SK-N-SH (cell line): ENCODE measurements around the gene KCNK15. TPM values are rescaled to one million over a fixed set of nuclear protein-coding genes. Genes with fewer than 3 reads are reported as not detected.

Experiments
- CTCF ChIA-PET: fragments of 300-600, 350-600 bp; formaldehyde crosslinking; extraction: SDS; loops from one replicate; lab custom pipeline; 2021; lab: Yijun Ruan, JAX
- POLR2A ChIA-PET: fragments of 350-600 bp; sonication (Branson Sonifier 250); formaldehyde crosslinking; extraction: SDS; loops from one replicate; lab custom pipeline; 2020; ENCODE audit warnings: antibody characterized with exemption, inconsistent platforms; lab: Yijun Ruan, JAX
- DNase-seq: peaks from one replicate; pipeline ENCODE4 v3.0.0; 2012
- H2AFZ ChIP-seq: fragments of 200-600 bp; sonication (generic); 2 replicates; pipeline ENCODE4 v1.8.1; 2016; ENCODE audit warnings: antibody characterized with exemption, mild to moderate bottlenecking, low read depth
- H3F3A ChIP-seq: fragments of 200-600 bp; sonication (generic); replicated peaks from 2 replicates; pipeline ENCODE3; 2016; ENCODE audit warnings: antibody characterized with exemption, mild to moderate bottlenecking; ENCODE audit not compliant: insufficient read depth
- H3K27ac ChIP-seq, 2 experiments: fragments of 200-500 bp in 1 of 2; fragments of 200-600 bp in 1 of 2; sonication (Bioruptor generic) in 1 of 2; sonication (generic), shearing (Covaris generic) in 1 of 2; 2 replicates each; pipeline versions ENCODE4 v1.5.1 to v1.6.1; 2014 to 2016; ENCODE audit warnings: low read depth in 2 of 2, inconsistent platforms in 1 of 2, low read length in 1 of 2, mild to moderate bottlenecking in 1 of 2, mixed read lengths in 1 of 2
- H3K27me3 ChIP-seq: fragments of 200-600 bp; sonication (generic), shearing (Covaris generic); 2 replicates; pipeline ENCODE4 v1.6.1; 2016; ENCODE audit warnings: mixed run types; ENCODE audit not compliant: insufficient read depth
- H3K36me3 ChIP-seq, 2 experiments: fragments of 200-500 bp in 1 of 2; fragments of 200-600 bp in 1 of 2; sonication (Bioruptor generic) in 1 of 2; sonication (generic) in 1 of 2; replicated peaks in 1 of 2; 2 replicates each; pipeline versions ENCODE3 to v1.5.1; 2014 to 2016; ENCODE audit warnings: low read length in 1 of 2, mild to moderate bottlenecking in 1 of 2; ENCODE audit not compliant: insufficient read depth in 2 of 2, control insufficient read depth in 1 of 2
- H3K4me1 ChIP-seq, 2 experiments: fragments of 200-500 bp in 1 of 2; fragments of 200-600 bp in 1 of 2; sonication (Bioruptor generic) in 1 of 2; sonication (generic), shearing (Covaris generic) in 1 of 2; 2 replicates each; pipeline versions ENCODE4 v1.5.1 to v1.6.1; 2014 to 2016; ENCODE audit warnings: low read depth in 1 of 2, low read length in 1 of 2, mixed run types in 1 of 2; ENCODE audit not compliant: insufficient read depth in 2 of 2, control insufficient read depth in 1 of 2
- H3K4me2 ChIP-seq: fragments of 200-600 bp; sonication (generic), shearing (Covaris generic); 2 replicates; pipeline ENCODE4 v1.6.1; 2017; ENCODE audit warnings: mixed run types
- H3K4me3 ChIP-seq, 2 experiments: fragments of 200-500 bp in 1 of 2; fragments of 200-600 bp in 1 of 2; sonication (Bioruptor generic) in 1 of 2; sonication (generic), shearing (Covaris generic) in 1 of 2; 2 replicates each; pipeline versions ENCODE4 v1.5.1 to v1.8.1; 2014 to 2016; ENCODE audit warnings: low read depth in 2 of 2, inconsistent platforms in 1 of 2, low read length in 1 of 2, mild to moderate bottlenecking in 1 of 2, mixed read lengths in 1 of 2, moderate library complexity in 1 of 2
- H3K79me2 ChIP-seq: fragments of 200-600 bp; sonication (generic); 2 replicates; pipeline ENCODE4 v1.8.1; 2017; ENCODE audit warnings: mild to moderate bottlenecking; ENCODE audit not compliant: insufficient read depth
- H3K9ac ChIP-seq: fragments of 200-600 bp; sonication (generic); 2 replicates; pipeline ENCODE4 v1.6.1; 2017; ENCODE audit warnings: mixed run types
- H3K9me2 ChIP-seq: fragments of 200-600 bp; sonication (generic); 2 replicates; pipeline ENCODE4 v1.6.1; 2017; ENCODE audit warnings: mixed run types
- H3K9me3 ChIP-seq: fragments of 200-600 bp; sonication (generic); 2 replicates; pipeline ENCODE4 v1.6.1; 2017; ENCODE audit warnings: mixed run types, mild to moderate bottlenecking, moderate library complexity
- H4K20me1 ChIP-seq: fragments of 200-600 bp; sonication (generic); 2 replicates; pipeline ENCODE4 v1.6.1; 2017; ENCODE audit warnings: mild to moderate bottlenecking, mixed run types; ENCODE audit not compliant: insufficient read depth
- EP300 ChIP-seq, 2 experiments: IDR thresholded peaks; 2 replicates each; pipeline versions ENCODE4 v1.4.0 to v1.6.1; 2012; ENCODE audit warnings: borderline replicate concordance in 1 of 2, low read depth in 1 of 2, low read length in 1 of 2
- EZH2phosphoT487 ChIP-seq: fragments of 200-600 bp; sonication (generic); IDR thresholded peaks from 2 replicates; pipeline ENCODE4 v1.6.1; 2017; ENCODE audit warnings: low read depth, mixed run types, mild to moderate bottlenecking, antibody characterized with exemption, moderate library complexity, borderline replicate concordance
- FOSL2 ChIP-seq: IDR thresholded peaks from 2 replicates; pipeline ENCODE4 v1.4.0; 2012; ENCODE audit warnings: low read depth, mild to moderate bottlenecking, moderate library complexity, borderline replicate concordance
- GABPA ChIP-seq: IDR thresholded peaks from 2 replicates; pipeline ENCODE4 v1.4.0; 2012; ENCODE audit warnings: low read depth, mild to moderate bottlenecking
- GATA2 ChIP-seq: sonication (generic); formaldehyde crosslinking; IDR thresholded peaks from 2 replicates; pipeline ENCODE4 v1.5.0; 2020; ENCODE audit warnings: mild to moderate bottlenecking, missing genetic modification reagents
- IRF3 ChIP-seq: fragments of 150-350 bp; IDR thresholded peaks from 2 replicates; pipeline ENCODE4 v1.6.1; 2016; ENCODE audit warnings: mild to moderate bottlenecking, low read depth, low read length
- MAX ChIP-seq: IDR thresholded peaks from 2 replicates; pipeline ENCODE4 v1.4.0; 2012; ENCODE audit warnings: low read depth
- MEF2A ChIP-seq: IDR thresholded peaks from 2 replicates; pipeline ENCODE4 v1.4.0; 2012; ENCODE audit warnings: low read depth, borderline replicate concordance
- MXI1 ChIP-seq: IDR thresholded peaks from 2 replicates; pipeline ENCODE4 v1.6.1; 2012; ENCODE audit warnings: mild to moderate bottlenecking, low read depth, low read length, improper control_type of control experiment
- POLR2AphosphoS5 ChIP-seq: IDR thresholded peaks from 2 replicates; pipeline ENCODE4 v1.6.1; 2012; ENCODE audit warnings: low read depth, low read length
- RAD21 ChIP-seq: IDR thresholded peaks from 2 replicates; pipeline ENCODE4 v1.6.1; 2012; ENCODE audit warnings: mild to moderate bottlenecking, low read length
- RCOR1 ChIP-seq: fragments of 150-350 bp; IDR thresholded peaks from 2 replicates; pipeline ENCODE4 v1.6.1; 2017; ENCODE audit warnings: antibody characterized with exemption, low read length
- REST ChIP-seq: IDR thresholded peaks from 2 replicates; pipeline ENCODE4 v1.6.1; 2012; ENCODE audit warnings: mild to moderate bottlenecking, low read depth, low read length, moderate library complexity
- SMC3 ChIP-seq: IDR thresholded peaks from 2 replicates; pipeline ENCODE4 v1.6.1; 2012; ENCODE audit warnings: low read depth, low read length, improper control_type of control experiment
- TAF1 ChIP-seq: IDR thresholded peaks from 2 replicates; pipeline ENCODE4 v1.6.1; 2012; ENCODE audit warnings: low read depth, mild to moderate bottlenecking, low read length, moderate library complexity, borderline replicate concordance
- USF1 ChIP-seq: IDR thresholded peaks from 2 replicates; pipeline ENCODE4 v1.4.0; 2012; ENCODE audit warnings: low read depth, borderline replicate concordance
- YY1 ChIP-seq: IDR thresholded peaks from 2 replicates; pipeline ENCODE4 v1.4.0; 2012; ENCODE audit warnings: low read depth, mild to moderate bottlenecking
- WGBS: methylation state at CpG from one replicate; pipeline ENCODE4 v1.1.6; 2017; ENCODE audit warnings: low lambda C conversion rate; 5-methylcytosine and 5-hydroxymethylcytosine counted together
- polyA plus RNA-seq, 3 experiments: library from polyadenylated mRNA; depleted of rRNA; stranded (reverse); fragments of >200 nt; gene quantifications; 2 replicates each; pipeline ENCODE4 v1.2.3, GENCODE V29; 2012
- TF ChIP-seq, protein P1 (sequence below): IDR thresholded peaks from 2 replicates; pipeline ENCODE4 v1.4.0; 2012; ENCODE audit warnings: low read depth, borderline replicate concordance

Gene KCNK15
- polyA plus RNA-seq, 1 of the 3 experiments (the other 2 are of a cell fraction): 0.02 TPM

- POLR2A ChIA-PET: no interaction called here
- no peak overlapping the region for H3K4me3 ChIP-seq
- H3K9me3 ChIP-seq: no peaks in the 10 kb centered on the region
Observed at GRCh38 chr20:44709380-44709779, 36.3 kb upstream of the KCNK15 start.

DNA sequence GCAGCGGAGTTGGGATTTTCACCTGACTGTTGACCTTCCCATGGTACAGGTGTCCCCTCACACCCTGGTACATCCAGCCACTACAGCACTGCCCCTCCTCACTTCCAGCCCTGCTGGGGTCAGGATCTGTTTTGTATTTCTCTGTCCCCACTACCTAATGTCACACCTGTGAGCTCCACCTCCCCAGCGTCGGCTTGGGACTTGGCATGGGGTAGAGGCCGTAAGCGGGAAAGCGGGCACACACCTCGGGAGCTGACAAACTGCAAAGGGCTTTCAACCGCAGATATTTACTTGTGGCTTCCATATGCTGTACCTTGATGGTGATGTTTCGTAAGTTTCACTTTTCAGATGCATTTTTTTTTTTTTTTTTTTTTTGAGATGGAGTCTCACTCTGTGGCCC lies 35.9 kb upstream of the KCNK15 start:
- no peak for DNase-seq
- H3K36me3 ChIP-seq: no peaks in the 10 kb centered on the region
- WGBS: 98% methylated on average over 8 of the region's 9 CpGs
- no peak overlapping the region for H3K4me3 ChIP-seq
- ChIA-PET POLR2A (no interaction called here), CTCF (no interaction called here)
- H3K27ac ChIP-seq: no peak overlapping the region
- H2AFZ ChIP-seq: no peak overlapping the region
- H3K9ac ChIP-seq: no peak overlapping the region
- no peaks in the 10 kb centered on the region for H3K79me2 ChIP-seq
- H3F3A ChIP-seq: no peaks in the 10 kb centered on the region
- H4K20me1 ChIP-seq: no peaks in the 10 kb centered on the region
- peaks cover 0 to 8% of the 10 kb centered on the region in 2 experiments; a peak in 1 of 4 replicates for H3K4me1 ChIP-seq
- no peak overlapping the region for H3K4me2 ChIP-seq
- no peaks in the 10 kb centered on the region for H3K27me3 ChIP-seq
- no peaks in the 10 kb centered on the region for H3K9me2 ChIP-seq
- no peaks in the 10 kb centered on the region for H3K9me3 ChIP-seq
- TF ChIP-seq EP300 (IDR thresholded peaks at IDR 0.05; ENCODE audit: borderline replicate concordance in 1 of 2, low read depth in 1 of 2, low read length in 1 of 2) (no peak), REST (no peak), USF1 (no peak), RAD21 (no peak), GABPA (no peak), MXI1 (no peak)

More at GRCh38 chr20:44709380-44709779, 36.3 kb upstream of the KCNK15 start:
- H3F3A ChIP-seq: no peaks in the 10 kb centered on the region
- WGBS: 83% methylated on average over 11 of the region's 11 CpGs
- no peaks in the 10 kb centered on the region for H3K36me3 ChIP-seq
- H3K4me2 ChIP-seq: no peak overlapping the region
- DNase-seq: no peak
- peaks cover 0 to 11% of the 10 kb centered on the region in 2 experiments; a peak in 1 of 4 replicates for H3K4me1 ChIP-seq
- H3K79me2 ChIP-seq: no peaks in the 10 kb centered on the region
- H3K9ac ChIP-seq: no peak overlapping the region
- H3K27ac ChIP-seq: no peak overlapping the region
- no peaks in the 10 kb centered on the region for H3K9me2 ChIP-seq
- no peak for TF ChIP-seq RCOR1
- TF ChIP-seq FOSL2: no peak
- no peak for TF ChIP-seq MXI1
- TF ChIP-seq, protein P1, sequence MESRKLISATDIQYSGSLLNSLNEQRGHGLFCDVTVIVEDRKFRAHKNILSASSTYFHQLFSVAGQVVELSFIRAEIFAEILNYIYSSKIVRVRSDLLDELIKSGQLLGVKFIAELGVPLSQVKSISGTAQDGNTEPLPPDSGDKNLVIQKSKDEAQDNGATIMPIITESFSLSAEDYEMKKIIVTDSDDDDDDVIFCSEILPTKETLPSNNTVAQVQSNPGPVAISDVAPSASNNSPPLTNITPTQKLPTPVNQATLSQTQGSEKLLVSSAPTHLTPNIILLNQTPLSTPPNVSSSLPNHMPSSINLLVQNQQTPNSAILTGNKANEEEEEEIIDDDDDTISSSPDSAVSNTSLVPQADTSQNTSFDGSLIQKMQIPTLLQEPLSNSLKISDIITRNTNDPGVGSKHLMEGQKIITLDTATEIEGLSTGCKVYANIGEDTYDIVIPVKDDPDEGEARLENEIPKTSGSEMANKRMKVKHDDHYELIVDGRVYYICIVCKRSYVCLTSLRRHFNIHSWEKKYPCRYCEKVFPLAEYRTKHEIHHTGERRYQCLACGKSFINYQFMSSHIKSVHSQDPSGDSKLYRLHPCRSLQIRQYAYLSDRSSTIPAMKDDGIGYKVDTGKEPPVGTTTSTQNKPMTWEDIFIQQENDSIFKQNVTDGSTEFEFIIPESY: no peak
- TF ChIP-seq MAX: no peak
- no peak for TF ChIP-seq IRF3
- TF ChIP-seq EZH2phosphoT487: no peak
- no peak for TF ChIP-seq EP300 (IDR thresholded peaks at IDR 0.05; ENCODE audit: borderline replicate concordance in 1 of 2, low read depth in 1 of 2, low read length in 1 of 2)
- TF ChIP-seq GATA2 (CRISPR knock-in tag): no peak
- TF ChIP-seq MEF2A: no peak
- no peak for TF ChIP-seq YY1
- no peak for TF ChIP-seq POLR2AphosphoS5
- TF ChIP-seq GABPA: no peak
- TF ChIP-seq SMC3: no peak
- no peak for TF ChIP-seq TAF1
- TF ChIP-seq, all 33 proteins: peak for 0
- Histone ChIP-seq H3K27me3 (no peaks in the 10 kb centered on the region), H2AFZ (no peak overlapping the region), H4K20me1 (no peaks in the 10 kb centered on the region)
- CTCF ChIA-PET: interaction anchor here (0.6 to 1.7 kb wide), 3 partner anchors 9 to 98 kb away, joined by 3 to 10 read pairs (median 3); no protein-coding TSS in a partner anchor
